ENCODE measurements around the gene MVP. TPM values are rescaled to one million over a fixed set of nuclear protein-coding genes. Genes with fewer than 3 reads are reported as not detected.

MVP gene
- total RNA-seq, 1 donor from 2014 or later: 238 TPM

- DNase-seq (ENCODE audit: extremely low read depth, low read depth, low spot score): no peak
Observed at GRCh38 chr16:29840240-29840639, 20.0 kb downstream of the MVP start.

GRCh38 chr16:29841631-29842030 lies 21.4 kb downstream of the MVP start:
- no peak for DNase-seq (ENCODE audit: extremely low read depth, low read depth, low spot score)

- DNase-seq (ENCODE audit: extremely low read depth, low read depth, low spot score): no peak
Observed at GRCh38 chr16:29842732-29843346, 22.6 kb downstream of the MVP start.

DNA sequence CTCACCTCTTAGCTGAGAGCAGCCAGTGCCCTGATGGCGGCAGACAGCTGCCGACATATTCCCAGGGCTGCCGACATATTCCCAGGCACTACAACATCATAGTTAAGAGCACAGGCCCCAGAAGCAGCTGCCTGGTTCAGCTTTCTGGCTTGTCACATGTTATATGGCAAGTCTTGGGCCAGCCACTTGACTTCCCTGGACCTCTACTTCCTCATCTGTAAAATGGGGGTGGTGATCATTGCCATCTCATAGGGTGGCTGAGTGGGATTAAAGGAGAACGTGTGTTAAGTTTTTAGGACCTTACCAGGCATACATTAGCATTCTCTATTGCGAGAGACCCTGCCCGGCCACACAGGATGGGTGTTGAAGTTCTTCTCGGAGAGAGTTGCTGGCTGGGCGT lies 23.7 kb downstream of the MVP start:
- no peak for DNase-seq (ENCODE audit: extremely low read depth, low read depth, low spot score)

DNA sequence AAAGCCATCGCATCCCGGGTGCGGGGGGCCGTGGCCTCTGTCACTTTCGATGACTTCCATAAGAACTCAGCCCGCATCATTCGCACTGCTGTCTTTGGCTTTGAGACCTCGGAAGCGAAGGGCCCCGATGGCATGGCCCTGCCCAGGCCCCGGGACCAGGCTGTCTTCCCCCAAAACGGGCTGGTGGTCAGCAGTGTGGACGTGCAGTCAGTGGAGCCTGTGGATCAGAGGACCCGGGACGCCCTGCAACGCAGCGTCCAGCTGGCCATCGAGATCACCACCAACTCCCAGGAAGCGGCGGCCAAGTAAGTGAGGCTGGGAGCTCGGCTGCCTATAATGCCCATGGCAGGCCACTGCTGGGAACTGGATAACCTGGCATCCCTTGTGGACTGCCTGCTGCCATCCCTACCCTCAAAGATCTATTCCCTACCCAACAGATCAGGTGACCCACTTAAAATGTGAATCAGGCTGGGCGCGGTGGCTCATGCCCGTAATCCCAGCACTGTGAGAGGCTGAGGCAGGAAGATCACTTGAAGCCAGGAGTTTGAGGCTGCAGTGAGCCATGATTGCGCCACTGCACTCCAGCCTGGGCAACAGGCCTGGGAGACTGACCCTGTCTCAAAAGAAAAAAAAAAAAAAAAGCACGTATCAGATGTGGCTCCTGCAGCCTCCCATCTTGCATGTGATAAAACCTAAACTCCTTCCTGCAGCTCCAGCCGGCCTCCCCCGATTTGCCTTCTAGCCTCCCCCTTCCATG lies 24.5 kb downstream of the MVP start:
- no peak for DNase-seq (ENCODE audit: extremely low read depth, low read depth, low spot score)

DNA sequence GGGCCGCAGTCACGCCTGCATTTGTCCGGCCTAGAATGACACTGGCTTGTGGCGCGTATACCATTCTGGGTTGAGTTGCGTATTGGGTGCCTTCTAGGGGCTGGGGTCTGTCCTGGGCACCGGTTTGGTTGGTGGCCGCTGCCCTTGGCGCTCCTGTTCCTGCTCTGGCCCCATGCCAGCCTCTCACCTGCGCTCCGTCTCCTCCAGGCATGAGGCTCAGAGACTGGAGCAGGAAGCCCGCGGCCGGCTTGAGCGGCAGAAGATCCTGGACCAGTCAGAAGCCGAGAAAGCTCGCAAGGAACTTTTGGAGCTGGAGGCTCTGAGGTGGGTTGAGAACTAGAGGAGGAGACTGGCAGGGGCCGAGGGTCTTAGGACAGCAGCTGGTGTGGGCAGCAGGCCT lies 25.4 kb downstream of the MVP start:
- no peak for DNase-seq (ENCODE audit: extremely low read depth, low read depth, low spot score)

- no peak for DNase-seq (ENCODE audit: extremely low read depth, low read depth, low spot score)
Observed at GRCh38 chr16:29848420-29849297, 28.4 kb downstream of the MVP start.

DNA sequence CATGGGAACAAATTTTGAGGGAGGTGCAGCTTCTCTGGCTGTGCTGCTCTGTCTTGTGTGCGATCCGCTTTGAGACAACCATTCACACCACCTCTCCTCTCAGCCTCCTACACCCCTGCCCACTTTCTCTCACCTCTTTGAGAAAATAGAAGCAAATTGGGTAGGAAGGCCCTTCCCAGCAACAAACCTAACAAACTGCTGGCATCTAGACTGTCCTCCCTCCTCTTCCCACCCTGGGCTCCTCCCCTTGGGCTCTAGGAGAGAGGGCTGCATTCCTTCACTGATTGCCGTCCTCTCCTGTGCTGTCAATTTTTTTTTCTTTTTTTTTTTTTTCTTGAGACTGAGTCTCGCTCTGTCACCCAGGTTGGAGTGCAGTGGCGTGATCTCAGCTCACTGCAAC lies 29.2 kb downstream of the MVP start:
- DNase-seq (ENCODE audit: extremely low read depth, low read depth, low spot score): no peak

GRCh38 chr16:29850998-29851397 lies 30.7 kb downstream of the MVP start:
- no peak for DNase-seq (ENCODE audit: extremely low read depth, low read depth, low spot score)

GRCh38 chr16:29852654-29853053 lies 32.4 kb downstream of the MVP start:
- peak; percentile 39 for DNase-seq (ENCODE audit: extremely low read depth, low read depth, low spot score)

DNA sequence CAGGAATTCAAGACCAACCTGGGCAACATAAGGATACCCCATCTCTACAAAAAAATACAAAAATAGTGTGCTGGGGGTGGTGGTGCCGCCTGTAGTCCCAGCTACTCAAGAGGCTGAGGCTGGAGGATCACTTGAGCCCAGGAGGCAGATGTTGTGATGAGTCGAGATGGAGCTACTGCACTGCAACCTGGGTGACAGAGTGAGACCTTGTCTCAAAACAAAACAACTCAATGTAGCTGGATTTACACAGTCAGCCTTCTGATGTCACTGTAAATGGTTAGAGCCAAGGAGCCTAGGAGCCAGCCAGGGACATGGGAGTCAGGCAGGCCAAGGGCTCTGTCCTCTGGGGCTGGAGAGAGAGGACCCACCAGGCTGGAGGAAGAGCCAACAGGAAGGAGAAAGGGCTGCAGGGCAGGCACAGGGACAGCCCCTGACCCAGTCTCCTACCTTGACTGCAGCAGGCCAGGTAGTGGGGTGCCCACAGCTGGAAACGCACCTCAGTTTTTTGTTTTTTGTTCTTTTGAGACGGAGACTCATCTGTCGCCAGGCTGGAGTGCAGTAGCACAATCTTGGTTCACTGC lies 34.3 kb downstream of the MVP start:
- DNase-seq (ENCODE audit: extremely low read depth, low read depth, low spot score): no peak

DNA sequence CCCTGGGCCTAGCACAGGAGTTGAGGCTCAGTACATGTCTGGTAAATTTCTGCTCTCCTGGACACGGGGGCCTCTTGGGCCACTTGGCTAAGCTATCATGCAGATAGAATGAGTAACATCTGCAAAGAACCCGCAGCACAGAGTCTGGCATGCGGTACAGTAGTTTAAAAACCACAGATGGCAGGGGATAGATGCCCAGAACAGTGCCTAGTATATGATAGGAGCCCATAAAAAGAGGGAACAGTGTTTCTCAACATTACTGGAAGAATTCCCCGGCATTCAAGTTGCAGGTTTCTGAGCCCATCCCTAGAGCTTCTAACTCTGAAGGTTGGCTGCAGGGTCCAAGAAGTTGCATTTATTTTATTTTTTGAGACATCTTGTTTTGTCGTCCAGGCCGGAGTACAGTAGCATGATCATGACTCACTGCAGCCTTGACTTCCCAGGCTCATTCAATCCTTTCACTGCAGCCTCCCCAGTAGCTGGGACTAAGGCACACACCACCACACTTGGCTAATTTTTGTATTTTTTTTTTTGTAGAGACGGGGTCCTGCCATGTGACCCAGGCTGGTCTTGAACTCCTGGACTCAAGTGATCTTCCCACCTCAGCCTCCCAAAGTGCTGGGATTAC lies 37.0 kb downstream of the MVP start:
- DNase-seq (ENCODE audit: extremely low read depth, low read depth, low spot score): no peak

GRCh38 chr16:29858149-29858849 lies 38.0 kb downstream of the MVP start:
- no peak for DNase-seq (ENCODE audit: extremely low read depth, low read depth, low spot score)

DNA sequence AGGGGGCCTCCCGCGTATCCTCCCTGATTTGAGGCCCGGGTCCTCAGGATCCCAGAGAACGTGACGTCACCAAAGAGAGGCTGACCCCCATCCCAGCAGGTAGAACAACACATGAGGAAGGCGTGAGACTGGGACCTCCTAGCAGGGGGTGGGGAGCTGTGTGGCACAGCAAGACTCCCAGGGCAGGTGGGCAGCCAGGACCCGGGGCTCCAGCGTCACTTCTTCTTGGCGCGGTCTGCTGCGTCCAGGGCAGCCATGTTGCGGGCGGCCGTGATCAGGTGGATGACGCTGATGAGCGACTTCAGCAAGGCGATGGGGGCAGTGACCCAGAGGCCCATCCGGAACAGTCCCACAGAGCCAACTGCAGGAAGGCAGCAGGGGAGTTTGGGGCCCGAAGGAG lies 38.7 kb downstream of the MVP start:
- DNase-seq (ENCODE audit: extremely low read depth, low read depth, low spot score): no peak

GRCh38 chr16:29860218-29860617 lies 40.0 kb downstream of the MVP start:
- DNase-seq (ENCODE audit: extremely low read depth, low read depth, low spot score): no peak

GRCh38 chr16:29862383-29862883 lies 42.2 kb downstream of the MVP start:
- DNase-seq (ENCODE audit: extremely low read depth, low read depth, low spot score): no peak

DNA sequence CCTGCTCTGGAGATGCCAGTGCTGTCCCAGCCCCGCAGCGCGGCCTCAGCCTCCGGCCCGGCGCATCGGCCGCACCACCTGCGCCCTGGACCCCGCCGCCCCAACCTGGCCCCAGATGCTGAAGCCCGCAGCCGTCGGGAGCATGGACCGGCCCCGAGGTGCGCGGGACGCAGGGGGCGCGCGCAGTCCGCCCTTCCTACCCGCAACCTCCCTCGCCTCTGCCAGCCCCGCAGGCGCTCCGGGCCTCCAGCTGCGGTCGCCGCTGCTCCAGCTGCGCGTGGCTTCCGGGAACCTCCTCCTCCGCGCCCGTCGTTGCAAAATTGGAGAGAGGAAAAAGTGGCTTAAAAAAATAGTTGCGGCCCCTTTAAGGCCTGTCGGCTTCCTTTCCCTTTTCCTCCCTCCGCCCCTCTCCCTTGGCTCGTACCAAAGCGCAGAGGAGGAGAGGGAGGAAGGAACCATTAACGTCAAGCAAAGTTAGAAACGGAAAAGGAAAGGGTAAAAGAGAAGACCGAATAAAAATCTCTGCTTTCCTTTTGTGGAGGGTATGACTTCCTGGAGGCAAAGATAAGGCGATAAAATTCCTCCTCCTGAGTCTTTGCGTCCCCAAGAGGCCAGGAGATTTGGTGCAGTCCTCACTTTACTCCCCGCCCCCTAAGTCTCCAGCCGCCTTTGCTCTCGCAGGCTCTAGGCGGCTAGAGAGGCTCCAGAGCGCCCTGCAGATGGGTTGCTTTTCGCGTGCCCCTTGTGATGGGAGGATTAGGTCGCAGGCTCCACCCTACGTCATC lies 42.8 kb downstream of the MVP start, which contains the start of gene CDIPT:
CDIPT (minus strand) TSS at position 343 of the 785 bp plus-strand sequence. CDS start 369 bp downstream, outside the sequence.
- peak; percentile 97 for DNase-seq (ENCODE audit: extremely low read depth, low read depth, low spot score)

- DNase-seq (ENCODE audit: extremely low read depth, low read depth, low spot score): no peak
Observed at GRCh38 chr16:29863669-29863984, 43.4 kb downstream of the MVP start.

DNA sequence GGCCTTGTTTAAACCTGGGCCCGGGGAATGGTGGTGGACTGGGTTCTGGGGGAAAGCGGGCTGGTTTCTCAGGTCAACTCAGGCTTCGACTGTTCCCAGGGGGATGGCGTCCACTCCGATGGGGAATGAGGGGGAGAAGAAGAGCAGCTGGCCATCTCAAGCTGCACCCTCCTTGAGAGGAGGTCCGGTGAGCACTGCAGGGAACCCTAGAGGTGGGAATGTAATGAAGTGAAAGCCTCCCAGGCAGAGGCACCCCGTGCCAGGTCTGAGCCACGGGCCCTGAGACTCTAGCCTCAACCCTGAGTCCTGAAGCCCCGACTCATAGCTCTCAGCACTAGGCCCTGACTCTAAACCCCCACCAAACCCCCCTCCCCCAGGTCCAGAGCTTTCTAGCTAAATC lies 43.9 kb downstream of the MVP start:
- DNase-seq (ENCODE audit: extremely low read depth, low read depth, low spot score): no peak
